ENCODE measurements around the gene DIAPH2. TPM values are rescaled to one million over a fixed set of nuclear protein-coding genes. Genes with fewer than 3 reads are reported as not detected.

The DIAPH2 gene
- total and polyA plus RNA-seq, 9 of the 15 experiments (the other 6 are each of a cell fraction or from before 2014, with no cell fraction given): 0.01 to 0.18 (median 0.07) TPM; not detected in 1

- DNase-seq (ENCODE audit: extremely low read depth in 1 of 4, low spot score in 3 of 4) (no peak), FAIRE-seq (no peak), ATAC-seq (no peak)
- H3K27ac ChIP-seq (ENCODE audit: extremely low read depth, low read depth, low read length): no peak overlapping the region
- no TSS peak for BruUV-seq (replicated peaks)
- no peaks in the 10 kb centered on the region for H3K4me1 ChIP-seq (replicated peaks in 1 of 2; ENCODE audit: control insufficient read depth in 2 of 2, insufficient read depth in 2 of 2, low read length in 2 of 2)
- H3K9me3 ChIP-seq (replicated peaks; ENCODE audit: control insufficient read depth, insufficient read depth, low read depth, low read length): no peaks in the 10 kb centered on the region
- no peaks in the 10 kb centered on the region for H3K9me1 ChIP-seq (ENCODE audit: control insufficient read depth, insufficient read depth, low read length)
- no peaks in the 10 kb centered on the region for H3K79me2 ChIP-seq (ENCODE audit: control insufficient read depth, insufficient read depth, low read length)
- no peak overlapping the region for H2AFZ ChIP-seq (ENCODE audit: low read depth, low read length)
- POLR2A ChIA-PET: no interaction called here
- 0% methylated on average over 2 of the region's 3 CpGs for WGBS (ENCODE audit: insufficient coverage, low coverage, missing lambda C conversion rate)
- in situ Hi-C loops (cut with MboI): no loop called here
- H3K4me2 ChIP-seq (ENCODE audit: insufficient read depth, low read length): no peak overlapping the region
- no peaks in the 10 kb centered on the region for H3K36me3 ChIP-seq (ENCODE audit: control insufficient read depth, insufficient read depth, low read length)
- H3K4me3 ChIP-seq: no peak overlapping the region
- CTCF ChIA-PET (ENCODE audit: low intra/inter-chr PET ratio): no interaction called here
- H4K20me1 ChIP-seq (replicated peaks; ENCODE audit: control insufficient read depth, insufficient read depth, low read length): no peaks in the 10 kb centered on the region
- H3K27me3 ChIP-seq (ENCODE audit: control insufficient read depth in 2 of 2, insufficient read depth in 2 of 2, low read length in 2 of 2): no peaks in the 10 kb centered on the region
- TF ChIP-seq ZNF561 (CRISPR knock-in tag; conservative IDR thresholded peaks at IDR 0.05): no peak
- TF ChIP-seq ZBTB11 (CRISPR knock-in tag; IDR thresholded peaks at IDR 0.05): no peak
- no peak for TF ChIP-seq RHOXF2B (CRISPR knock-in tag; conservative IDR thresholded peaks at IDR 0.05)
- no peak for TF ChIP-seq ZNF785 (CRISPR knock-in tag; IDR thresholded peaks at IDR 0.05)
- no peak for TF ChIP-seq MEF2D (tag; conservative IDR thresholded peaks at IDR 0.05; ENCODE audit: low read depth)
- TF ChIP-seq HMG20A (CRISPR knock-in tag; conservative IDR thresholded peaks at IDR 0.05): no peak
- no peak for TF ChIP-seq ZBTB1 (CRISPR knock-in tag; IDR thresholded peaks at IDR 0.05; ENCODE audit: borderline replicate concordance, low read depth)
- H3K9ac ChIP-seq (ENCODE audit: insufficient read depth in 1 of 2, low read depth in 2 of 2, low read length in 2 of 2): no peak overlapping the region
- intact Hi-C loops (cut with micrococcal nuclease): no loop called here
Observed at GRCh38 chrX:97638621-97639020, 954.0 kb downstream of the DIAPH2 start.
